H1 (cell line): ENCODE results near the gene TECR. TPM values are rescaled to one million over a fixed set of nuclear protein-coding genes. Genes with fewer than 3 reads are reported as not detected.

Experiments used
- CREB1 ChIP-seq: IDR thresholded peaks from 2 replicates; pipeline ENCODE4 v1.6.1; 2012; ENCODE audit warnings: inconsistent platforms
- MAFK ChIP-seq: IDR thresholded peaks from 2 replicates; pipeline ENCODE4 v1.6.1; 2012; ENCODE audit warnings: low read depth, mild to moderate bottlenecking, improper control_type of control experiment, low read length
- POU5F1 ChIP-seq: IDR thresholded peaks from 2 replicates; pipeline ENCODE4 v1.6.1; 2011; ENCODE audit warnings: low read depth, mild to moderate bottlenecking, low read length, moderate library complexity
- polyA plus RNA-seq, 7 experiments: library from polyadenylated mRNA; depleted of rRNA in 3 of 7; stranded (reverse) in 5 of 7; unstranded in 2 of 7; fragments of >200 nt in 5 of 7; fragments of 200-250 nt in 2 of 7; gene quantifications; 1 replicate in 5 of 7; 2 replicates in 1 of 7; 4 replicates in 1 of 7; pipeline versions ENCODE4 v1.2.1 to v1.2.3, GENCODE V29; 2011 to 2013; ENCODE audit warnings: missing spikeins in 2 of 7, mixed read lengths in 2 of 7
- total RNA-seq: library from RNA; stranded (reverse); fragmentation: NEBNext Ultra II Directional; extraction: Animal tissue kit (Norgen Biotek cat#: 25700); gene quantifications from 2 replicates; pipeline ENCODE4 v1.2.1, GENCODE V29; 2021
- TF ChIP-seq, protein P1 (sequence below): fragments of 300-600 bp; sonication (generic); IDR thresholded peaks from 2 replicates; pipeline ENCODE4 v1.7.1; 2012; ENCODE audit warnings: low read length, moderate library complexity, mild to moderate bottlenecking, inconsistent platforms; ENCODE audit not compliant: insufficient replicate concordance

TECR gene
- total and polyA plus RNA-seq, 2 of the 8 experiments (the other 6 are each of a cell fraction or from before 2014, with no cell fraction given) = 172 to 405 TPM

DNA sequence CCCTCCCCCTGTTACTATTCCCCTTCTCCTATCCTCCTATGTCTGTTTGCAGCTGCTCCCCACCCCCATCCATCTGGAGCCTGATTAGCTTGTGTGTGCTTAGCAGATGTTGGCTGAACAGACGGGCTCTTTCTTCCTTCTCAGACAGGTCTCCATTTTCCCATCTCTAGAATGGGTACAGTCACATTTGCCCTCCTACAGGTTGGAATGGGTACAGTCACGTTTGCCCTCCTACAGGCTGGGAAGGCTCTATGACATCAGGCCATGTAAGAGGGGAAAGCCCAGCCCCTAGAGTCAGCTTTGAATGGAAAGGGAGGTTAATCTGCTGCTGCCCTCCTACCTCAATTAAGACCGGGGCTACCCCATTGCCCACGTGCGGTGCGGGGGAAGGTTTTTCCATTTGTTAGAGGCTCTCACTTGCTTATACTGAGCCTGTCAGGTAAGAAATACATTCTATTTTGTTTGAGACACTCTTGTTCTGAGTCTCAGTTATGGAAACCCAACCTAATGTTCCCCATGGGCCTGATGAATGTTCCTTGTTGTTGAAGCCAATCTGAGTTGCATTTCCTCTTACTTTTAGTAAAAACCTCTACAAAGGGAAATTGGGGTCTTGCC is 51.3 kb downstream of the TECR start (continued):
- TF ChIP-seq, protein P1, sequence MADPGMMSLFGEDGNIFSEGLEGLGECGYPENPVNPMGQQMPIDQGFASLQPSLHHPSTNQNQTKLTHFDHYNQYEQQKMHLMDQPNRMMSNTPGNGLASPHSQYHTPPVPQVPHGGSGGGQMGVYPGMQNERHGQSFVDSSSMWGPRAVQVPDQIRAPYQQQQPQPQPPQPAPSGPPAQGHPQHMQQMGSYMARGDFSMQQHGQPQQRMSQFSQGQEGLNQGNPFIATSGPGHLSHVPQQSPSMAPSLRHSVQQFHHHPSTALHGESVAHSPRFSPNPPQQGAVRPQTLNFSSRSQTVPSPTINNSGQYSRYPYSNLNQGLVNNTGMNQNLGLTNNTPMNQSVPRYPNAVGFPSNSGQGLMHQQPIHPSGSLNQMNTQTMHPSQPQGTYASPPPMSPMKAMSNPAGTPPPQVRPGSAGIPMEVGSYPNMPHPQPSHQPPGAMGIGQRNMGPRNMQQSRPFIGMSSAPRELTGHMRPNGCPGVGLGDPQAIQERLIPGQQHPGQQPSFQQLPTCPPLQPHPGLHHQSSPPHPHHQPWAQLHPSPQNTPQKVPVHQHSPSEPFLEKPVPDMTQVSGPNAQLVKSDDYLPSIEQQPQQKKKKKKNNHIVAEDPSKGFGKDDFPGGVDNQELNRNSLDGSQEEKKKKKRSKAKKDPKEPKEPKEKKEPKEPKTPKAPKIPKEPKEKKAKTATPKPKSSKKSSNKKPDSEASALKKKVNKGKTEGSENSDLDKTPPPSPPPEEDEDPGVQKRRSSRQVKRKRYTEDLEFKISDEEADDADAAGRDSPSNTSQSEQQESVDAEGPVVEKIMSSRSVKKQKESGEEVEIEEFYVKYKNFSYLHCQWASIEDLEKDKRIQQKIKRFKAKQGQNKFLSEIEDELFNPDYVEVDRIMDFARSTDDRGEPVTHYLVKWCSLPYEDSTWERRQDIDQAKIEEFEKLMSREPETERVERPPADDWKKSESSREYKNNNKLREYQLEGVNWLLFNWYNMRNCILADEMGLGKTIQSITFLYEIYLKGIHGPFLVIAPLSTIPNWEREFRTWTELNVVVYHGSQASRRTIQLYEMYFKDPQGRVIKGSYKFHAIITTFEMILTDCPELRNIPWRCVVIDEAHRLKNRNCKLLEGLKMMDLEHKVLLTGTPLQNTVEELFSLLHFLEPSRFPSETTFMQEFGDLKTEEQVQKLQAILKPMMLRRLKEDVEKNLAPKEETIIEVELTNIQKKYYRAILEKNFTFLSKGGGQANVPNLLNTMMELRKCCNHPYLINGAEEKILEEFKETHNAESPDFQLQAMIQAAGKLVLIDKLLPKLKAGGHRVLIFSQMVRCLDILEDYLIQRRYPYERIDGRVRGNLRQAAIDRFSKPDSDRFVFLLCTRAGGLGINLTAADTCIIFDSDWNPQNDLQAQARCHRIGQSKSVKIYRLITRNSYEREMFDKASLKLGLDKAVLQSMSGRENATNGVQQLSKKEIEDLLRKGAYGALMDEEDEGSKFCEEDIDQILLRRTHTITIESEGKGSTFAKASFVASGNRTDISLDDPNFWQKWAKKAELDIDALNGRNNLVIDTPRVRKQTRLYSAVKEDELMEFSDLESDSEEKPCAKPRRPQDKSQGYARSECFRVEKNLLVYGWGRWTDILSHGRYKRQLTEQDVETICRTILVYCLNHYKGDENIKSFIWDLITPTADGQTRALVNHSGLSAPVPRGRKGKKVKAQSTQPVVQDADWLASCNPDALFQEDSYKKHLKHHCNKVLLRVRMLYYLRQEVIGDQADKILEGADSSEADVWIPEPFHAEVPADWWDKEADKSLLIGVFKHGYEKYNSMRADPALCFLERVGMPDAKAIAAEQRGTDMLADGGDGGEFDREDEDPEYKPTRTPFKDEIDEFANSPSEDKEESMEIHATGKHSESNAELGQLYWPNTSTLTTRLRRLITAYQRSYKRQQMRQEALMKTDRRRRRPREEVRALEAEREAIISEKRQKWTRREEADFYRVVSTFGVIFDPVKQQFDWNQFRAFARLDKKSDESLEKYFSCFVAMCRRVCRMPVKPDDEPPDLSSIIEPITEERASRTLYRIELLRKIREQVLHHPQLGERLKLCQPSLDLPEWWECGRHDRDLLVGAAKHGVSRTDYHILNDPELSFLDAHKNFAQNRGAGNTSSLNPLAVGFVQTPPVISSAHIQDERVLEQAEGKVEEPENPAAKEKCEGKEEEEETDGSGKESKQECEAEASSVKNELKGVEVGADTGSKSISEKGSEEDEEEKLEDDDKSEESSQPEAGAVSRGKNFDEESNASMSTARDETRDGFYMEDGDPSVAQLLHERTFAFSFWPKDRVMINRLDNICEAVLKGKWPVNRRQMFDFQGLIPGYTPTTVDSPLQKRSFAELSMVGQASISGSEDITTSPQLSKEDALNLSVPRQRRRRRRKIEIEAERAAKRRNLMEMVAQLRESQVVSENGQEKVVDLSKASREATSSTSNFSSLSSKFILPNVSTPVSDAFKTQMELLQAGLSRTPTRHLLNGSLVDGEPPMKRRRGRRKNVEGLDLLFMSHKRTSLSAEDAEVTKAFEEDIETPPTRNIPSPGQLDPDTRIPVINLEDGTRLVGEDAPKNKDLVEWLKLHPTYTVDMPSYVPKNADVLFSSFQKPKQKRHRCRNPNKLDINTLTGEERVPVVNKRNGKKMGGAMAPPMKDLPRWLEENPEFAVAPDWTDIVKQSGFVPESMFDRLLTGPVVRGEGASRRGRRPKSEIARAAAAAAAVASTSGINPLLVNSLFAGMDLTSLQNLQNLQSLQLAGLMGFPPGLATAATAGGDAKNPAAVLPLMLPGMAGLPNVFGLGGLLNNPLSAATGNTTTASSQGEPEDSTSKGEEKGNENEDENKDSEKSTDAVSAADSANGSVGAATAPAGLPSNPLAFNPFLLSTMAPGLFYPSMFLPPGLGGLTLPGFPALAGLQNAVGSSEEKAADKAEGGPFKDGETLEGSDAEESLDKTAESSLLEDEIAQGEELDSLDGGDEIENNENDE = no peak
- TF ChIP-seq POU5F1 (no peak), CREB1 (no peak), MAFK (no peak)
- TF ChIP-seq, all 59 proteins: peak for 3
